Erythroblast (primary cell): ENCODE data around the gene CHRNA7.
"Not testable (repeated sequence)": the region's sequence is repeated elsewhere in the genome, so short reads cannot be mapped to it uniquely, and the experiment has no call there.

ENCODE experiments used
- GATA1 ChIP-seq: IDR thresholded peaks from 2 replicates; pipeline ENCODE4 v1.6.1; 2011; ENCODE audit warnings: low read depth, mild to moderate bottlenecking, control low read depth, low read length, moderate library complexity
- POLR2A ChIP-seq: IDR thresholded peaks from 2 replicates; pipeline ENCODE4 v1.6.1; 2011; ENCODE audit warnings: mild to moderate bottlenecking, low read length

DNA sequence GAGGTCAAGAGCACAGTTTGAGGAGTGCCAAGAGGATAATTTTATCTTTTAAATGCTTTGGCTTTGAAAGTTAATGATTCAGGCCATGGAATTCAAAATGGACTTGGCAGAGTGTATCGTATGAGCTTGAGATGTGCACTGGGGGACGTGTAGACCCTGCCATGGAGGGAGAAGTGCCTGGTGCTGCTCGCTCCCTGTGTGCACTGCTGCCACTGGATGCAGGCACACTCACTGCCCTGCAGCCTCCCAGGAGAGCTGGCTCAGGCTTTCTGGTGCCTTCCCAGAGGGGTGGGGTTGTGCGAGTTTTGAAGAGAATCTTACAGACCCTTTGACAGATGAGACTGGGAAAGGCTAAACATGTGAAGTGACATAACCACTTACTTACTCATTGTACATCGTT, 135.5 kb downstream of the CHRNA7 start:
- TF ChIP-seq POLR2A, GATA1: not testable (repeated sequence)
